GM23338 (cell line): Measurements from ENCODE around the gene ACO1.

Experiments
- CREB1 ChIP-seq: fragments of 250-450 bp; sonication (Bioruptor Pico); IDR thresholded peaks from 2 replicates; pipeline ENCODE4 v1.5.0; 2020; ENCODE audit warnings: low read depth, mild to moderate bottlenecking, moderate library complexity
- CTCF ChIP-seq, 2 experiments: fragments of 200-600 bp in 1 of 2; sonication (generic) in 1 of 2; conservative IDR thresholded peaks; 2 replicates each; pipeline versions ENCODE4 v1.5.1 to v1.6.1; 2016 to 2017; ENCODE audit warnings: antibody characterized with exemption in 2 of 2, low read depth in 2 of 2, mild to moderate bottlenecking in 2 of 2, moderate library complexity in 1 of 2
- ETS1 ChIP-seq: IDR thresholded peaks from 2 replicates; pipeline ENCODE4 v1.6.1; 2016; ENCODE audit warnings: antibody characterized with exemption
- EZH2 ChIP-seq: fragments of 200-600 bp; sonication (generic); IDR thresholded peaks from one replicate; pipeline ENCODE4 v1.8.0; 2017; ENCODE audit warnings: antibody characterized with exemption, mild to moderate bottlenecking, low read depth; ENCODE audit not compliant: unreplicated experiment
- EZH2phosphoT487 ChIP-seq: fragments of 200-600 bp; sonication (generic); IDR thresholded peaks from one replicate; pipeline ENCODE4 v1.8.1; 2018; ENCODE audit warnings: antibody characterized with exemption; ENCODE audit not compliant: unreplicated experiment
- JUNB ChIP-seq: IDR thresholded peaks from one replicate; pipeline ENCODE4 v1.6.1; 2016; ENCODE audit warnings: antibody characterized with exemption; ENCODE audit not compliant: unreplicated experiment
- NANOG ChIP-seq: IDR thresholded peaks from 2 replicates; pipeline ENCODE4 v1.6.1; 2016; ENCODE audit warnings: antibody characterized with exemption, borderline replicate concordance
- POLR2AphosphoS5 ChIP-seq: IDR thresholded peaks from 2 replicates; pipeline ENCODE4 v1.6.1; 2016; ENCODE audit warnings: antibody characterized with exemption, low read depth
- TF ChIP-seq, protein P1 (sequence below): IDR thresholded peaks from one replicate; pipeline ENCODE4 v1.6.1; 2018; ENCODE audit warnings: antibody characterized with exemption; ENCODE audit not compliant: unreplicated experiment

DNA sequence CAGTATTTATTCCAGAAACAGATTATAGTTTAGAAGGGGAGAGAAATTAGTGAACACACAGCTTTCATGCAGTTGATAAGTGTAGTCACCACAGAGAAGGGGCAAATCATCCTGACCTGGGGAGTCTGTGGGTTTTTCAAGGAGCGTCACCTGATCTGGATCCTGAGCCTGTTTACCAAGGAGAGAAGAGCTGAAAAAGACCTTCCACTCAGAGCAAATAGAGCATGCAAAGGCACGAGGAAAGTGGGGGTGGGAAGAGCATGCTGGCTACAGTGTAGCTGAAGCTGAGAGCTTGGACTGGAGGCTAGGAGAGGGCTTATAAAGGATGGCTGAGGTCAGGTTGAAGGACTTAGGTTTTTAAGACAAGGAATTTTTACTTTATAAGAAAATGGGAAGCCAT is 30.4 kb downstream of the ACO1 start:
- TF ChIP-seq CTCF (conservative IDR thresholded peaks at IDR 0.05; ENCODE audit: low read depth in 2 of 2) (no peak), ETS1 (no peak), EZH2 (no peak), POLR2AphosphoS5 (no peak), JUNB (no peak), NANOG (no peak), CREB1 (no peak), EZH2phosphoT487 (no peak)
- TF ChIP-seq, protein P1, sequence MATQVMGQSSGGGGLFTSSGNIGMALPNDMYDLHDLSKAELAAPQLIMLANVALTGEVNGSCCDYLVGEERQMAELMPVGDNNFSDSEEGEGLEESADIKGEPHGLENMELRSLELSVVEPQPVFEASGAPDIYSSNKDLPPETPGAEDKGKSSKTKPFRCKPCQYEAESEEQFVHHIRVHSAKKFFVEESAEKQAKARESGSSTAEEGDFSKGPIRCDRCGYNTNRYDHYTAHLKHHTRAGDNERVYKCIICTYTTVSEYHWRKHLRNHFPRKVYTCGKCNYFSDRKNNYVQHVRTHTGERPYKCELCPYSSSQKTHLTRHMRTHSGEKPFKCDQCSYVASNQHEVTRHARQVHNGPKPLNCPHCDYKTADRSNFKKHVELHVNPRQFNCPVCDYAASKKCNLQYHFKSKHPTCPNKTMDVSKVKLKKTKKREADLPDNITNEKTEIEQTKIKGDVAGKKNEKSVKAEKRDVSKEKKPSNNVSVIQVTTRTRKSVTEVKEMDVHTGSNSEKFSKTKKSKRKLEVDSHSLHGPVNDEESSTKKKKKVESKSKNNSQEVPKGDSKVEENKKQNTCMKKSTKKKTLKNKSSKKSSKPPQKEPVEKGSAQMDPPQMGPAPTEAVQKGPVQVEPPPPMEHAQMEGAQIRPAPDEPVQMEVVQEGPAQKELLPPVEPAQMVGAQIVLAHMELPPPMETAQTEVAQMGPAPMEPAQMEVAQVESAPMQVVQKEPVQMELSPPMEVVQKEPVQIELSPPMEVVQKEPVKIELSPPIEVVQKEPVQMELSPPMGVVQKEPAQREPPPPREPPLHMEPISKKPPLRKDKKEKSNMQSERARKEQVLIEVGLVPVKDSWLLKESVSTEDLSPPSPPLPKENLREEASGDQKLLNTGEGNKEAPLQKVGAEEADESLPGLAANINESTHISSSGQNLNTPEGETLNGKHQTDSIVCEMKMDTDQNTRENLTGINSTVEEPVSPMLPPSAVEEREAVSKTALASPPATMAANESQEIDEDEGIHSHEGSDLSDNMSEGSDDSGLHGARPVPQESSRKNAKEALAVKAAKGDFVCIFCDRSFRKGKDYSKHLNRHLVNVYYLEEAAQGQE, result no peak
